Brain microvascular endothelial cell (primary cell): ENCODE results near the gene SLCO2A1.

ENCODE experiments used
- DNase-seq: peaks from one replicate; pipeline ENCODE4 v3.0.0-alpha.2; 2020
- H3K27ac ChIP-seq: fragments of 250-450 bp; sonication (Bioruptor Pico); 2 replicates; pipeline ENCODE4 v1.5.1; 2020; ENCODE audit warnings: mild to moderate bottlenecking, moderate library complexity
- H3K27me3 ChIP-seq: fragments of 250-450 bp; sonication (Bioruptor Pico); replicated peaks from 2 replicates; pipeline ENCODE4 v1.5.1; 2020; ENCODE audit warnings: mild to moderate bottlenecking
- H3K36me3 ChIP-seq: fragments of 250-450 bp; sonication (Bioruptor Pico); replicated peaks from 2 replicates; pipeline ENCODE4 v1.5.1; 2020; ENCODE audit warnings: mild to moderate bottlenecking
- H3K4me3 ChIP-seq: 2 replicates; pipeline ENCODE4 v1.5.1; 2011; ENCODE audit warnings: low read depth, mild to moderate bottlenecking, control low read depth, low read length, moderate library complexity
- in situ Hi-C: cut with HindIII; loops from 2 replicates; pipeline ENCODE4 v1.10.0; 2017; ENCODE audit warnings: low sequenced_read_pairs, low pct_ligation_motif_present
- TF ChIP-seq, protein P1 (sequence below): IDR thresholded peaks from 2 replicates; pipeline ENCODE4 v1.5.1; 2011; ENCODE audit warnings: low read depth, mild to moderate bottlenecking, moderate library complexity, low read length, control low read depth, inconsistent platforms; ENCODE audit errors: missing control alignments

SLCO2A1 gene

DNA sequence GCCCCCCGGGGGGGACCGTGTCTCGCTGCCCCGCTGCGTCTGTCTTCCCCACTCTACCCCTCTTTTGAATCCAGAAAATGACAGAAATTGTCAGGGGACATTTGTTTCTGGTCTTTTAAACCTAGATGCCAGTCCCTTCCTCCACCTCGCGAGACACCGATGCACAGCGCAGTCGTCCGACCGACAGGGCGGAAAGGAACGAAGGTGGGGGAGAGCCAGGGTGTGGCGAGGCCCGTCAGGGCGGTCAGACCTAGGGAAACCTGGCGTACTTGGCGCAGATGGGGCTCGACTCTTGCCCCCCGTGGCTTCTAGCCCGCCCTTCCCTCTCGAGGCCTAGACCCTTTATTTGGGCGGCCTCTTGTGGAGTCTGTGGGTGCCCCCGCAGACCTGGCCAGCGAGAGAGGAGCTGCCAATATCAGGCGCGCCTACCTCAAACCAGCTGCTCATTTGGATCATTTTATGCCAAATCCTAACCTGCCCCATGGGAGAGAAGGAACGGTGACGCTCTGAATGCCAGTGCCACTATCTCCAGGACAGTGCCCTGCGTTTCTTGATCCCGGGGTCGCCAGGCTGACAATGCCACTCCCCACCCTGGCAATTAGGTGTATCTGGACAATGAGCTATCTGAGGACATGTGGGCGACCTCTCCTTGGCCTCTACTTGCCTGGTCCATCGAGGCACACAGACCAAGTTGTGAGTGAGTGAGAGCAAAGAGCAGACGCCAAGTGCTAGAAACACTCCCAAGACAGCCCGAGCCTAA lies 133.5 kb downstream of the SLCO2A1 start:
- DNase-seq, result no peak
- no peak overlapping the region for H3K27ac ChIP-seq
- in situ Hi-C loops, result no loop called here
- peak overlapping the region; percentile 63 for H3K4me3 ChIP-seq
- H3K27me3 ChIP-seq, result peaks cover 19% of the 10 kb centered on the region
- TF ChIP-seq, protein P1, sequence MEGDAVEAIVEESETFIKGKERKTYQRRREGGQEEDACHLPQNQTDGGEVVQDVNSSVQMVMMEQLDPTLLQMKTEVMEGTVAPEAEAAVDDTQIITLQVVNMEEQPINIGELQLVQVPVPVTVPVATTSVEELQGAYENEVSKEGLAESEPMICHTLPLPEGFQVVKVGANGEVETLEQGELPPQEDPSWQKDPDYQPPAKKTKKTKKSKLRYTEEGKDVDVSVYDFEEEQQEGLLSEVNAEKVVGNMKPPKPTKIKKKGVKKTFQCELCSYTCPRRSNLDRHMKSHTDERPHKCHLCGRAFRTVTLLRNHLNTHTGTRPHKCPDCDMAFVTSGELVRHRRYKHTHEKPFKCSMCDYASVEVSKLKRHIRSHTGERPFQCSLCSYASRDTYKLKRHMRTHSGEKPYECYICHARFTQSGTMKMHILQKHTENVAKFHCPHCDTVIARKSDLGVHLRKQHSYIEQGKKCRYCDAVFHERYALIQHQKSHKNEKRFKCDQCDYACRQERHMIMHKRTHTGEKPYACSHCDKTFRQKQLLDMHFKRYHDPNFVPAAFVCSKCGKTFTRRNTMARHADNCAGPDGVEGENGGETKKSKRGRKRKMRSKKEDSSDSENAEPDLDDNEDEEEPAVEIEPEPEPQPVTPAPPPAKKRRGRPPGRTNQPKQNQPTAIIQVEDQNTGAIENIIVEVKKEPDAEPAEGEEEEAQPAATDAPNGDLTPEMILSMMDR, result no peak
- H3K36me3 ChIP-seq, result no peaks in the 10 kb centered on the region

DNA sequence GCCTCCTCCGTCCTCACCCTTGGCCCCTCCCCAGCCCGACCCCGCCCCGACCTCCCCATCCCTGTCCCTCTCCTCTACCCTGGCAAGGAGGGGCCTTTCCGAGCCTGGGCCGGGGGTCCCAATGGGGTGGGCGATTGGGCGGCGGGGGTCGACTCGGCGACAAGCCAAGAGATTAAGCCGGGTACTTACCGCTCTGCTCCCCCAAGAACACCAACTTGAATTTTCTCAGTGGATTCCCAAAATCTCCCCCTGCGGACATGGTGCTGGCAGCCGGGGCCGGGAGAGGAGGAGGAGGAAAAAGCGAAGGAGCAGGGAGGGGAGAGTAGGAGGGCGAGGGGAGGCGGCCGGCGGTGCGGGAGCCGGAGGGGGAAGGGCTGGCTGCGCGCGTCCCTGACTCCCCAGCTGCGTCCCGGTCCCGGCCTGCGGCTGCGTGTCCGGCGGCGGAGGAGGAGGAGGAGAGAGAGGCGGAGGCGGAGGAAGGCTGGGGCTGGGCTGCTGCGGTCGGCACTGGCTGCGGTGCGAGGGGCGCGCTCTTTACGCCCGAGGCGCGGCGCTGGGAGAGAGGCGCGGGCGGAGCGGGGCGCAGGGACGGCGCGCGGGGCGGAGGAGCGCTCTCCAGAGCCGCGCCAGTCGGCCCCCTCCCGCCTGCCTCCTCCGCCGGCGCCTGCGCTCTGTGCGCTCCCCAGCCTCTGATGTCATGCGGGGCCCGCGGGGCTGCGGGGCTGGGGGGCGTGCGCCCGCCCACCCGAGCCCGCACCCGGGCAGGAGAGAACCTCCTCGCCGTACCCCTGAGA lies 134.3 kb downstream of the SLCO2A1 start, which contains the start of gene RAB6B:
TSS of gene RAB6B (minus strand) at position 675 of the 794 bp plus-strand sequence. CDS start at position 259, 416 bp downstream.
- no peaks in the 10 kb centered on the region for H3K36me3 ChIP-seq
- H3K27me3 ChIP-seq, result peaks cover 19% of the 10 kb centered on the region
- peak within 1 kb of the TSS; percentile 63 for H3K4me3 ChIP-seq
- DNase-seq, result peak; percentile 6
- in situ Hi-C loops, result no loop called here
- H3K27ac ChIP-seq, result no peak within 1 kb of the TSS
- TF ChIP-seq, protein P1, result no peak

DNA sequence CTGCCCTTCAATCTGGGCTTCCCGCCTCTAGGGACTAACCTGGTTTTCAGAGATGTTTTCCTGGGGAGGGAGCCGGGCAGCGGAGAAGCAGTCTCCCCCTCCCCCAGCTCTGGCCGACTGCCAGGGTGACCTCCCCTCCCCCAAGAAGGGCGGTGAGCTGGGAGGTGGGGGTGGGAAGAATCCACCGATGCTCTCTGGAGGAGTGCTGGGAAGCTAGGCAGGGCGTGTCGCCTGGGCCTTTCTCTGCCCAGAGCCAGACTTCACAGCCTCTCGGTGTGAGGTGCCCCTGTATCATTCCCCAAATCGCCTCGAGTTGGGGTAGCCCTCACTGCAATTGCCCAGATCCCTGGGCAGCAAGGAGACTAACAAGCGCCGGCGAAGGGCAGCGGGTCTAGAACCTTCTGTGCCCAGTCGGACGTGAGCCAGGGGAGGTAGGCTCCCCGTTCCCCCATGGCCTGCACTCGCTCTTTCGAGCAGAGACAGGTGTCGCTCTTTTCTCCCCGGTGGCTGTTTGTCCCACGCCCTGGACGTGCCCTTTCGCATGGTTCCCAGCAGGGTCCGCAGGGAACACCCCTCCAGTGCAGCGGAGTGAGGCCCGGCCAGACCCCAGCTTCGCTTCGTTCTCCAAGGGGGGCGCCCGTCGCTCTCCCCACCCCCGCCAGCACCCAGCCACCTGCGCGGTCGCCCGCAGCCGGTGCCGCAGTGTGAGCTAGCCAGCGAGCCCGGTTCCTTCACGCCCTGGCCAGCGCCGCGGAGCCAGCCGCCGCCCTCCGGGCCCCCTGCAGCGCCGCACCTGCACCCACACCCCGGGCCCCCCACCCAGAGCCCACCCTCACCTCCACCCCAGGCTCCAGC lies 135.1 kb downstream of the SLCO2A1 start:
- peak overlapping the region; percentile 63 for H3K4me3 ChIP-seq
- in situ Hi-C loops, result no loop called here
- H3K27ac ChIP-seq, result no peak overlapping the region

DNA sequence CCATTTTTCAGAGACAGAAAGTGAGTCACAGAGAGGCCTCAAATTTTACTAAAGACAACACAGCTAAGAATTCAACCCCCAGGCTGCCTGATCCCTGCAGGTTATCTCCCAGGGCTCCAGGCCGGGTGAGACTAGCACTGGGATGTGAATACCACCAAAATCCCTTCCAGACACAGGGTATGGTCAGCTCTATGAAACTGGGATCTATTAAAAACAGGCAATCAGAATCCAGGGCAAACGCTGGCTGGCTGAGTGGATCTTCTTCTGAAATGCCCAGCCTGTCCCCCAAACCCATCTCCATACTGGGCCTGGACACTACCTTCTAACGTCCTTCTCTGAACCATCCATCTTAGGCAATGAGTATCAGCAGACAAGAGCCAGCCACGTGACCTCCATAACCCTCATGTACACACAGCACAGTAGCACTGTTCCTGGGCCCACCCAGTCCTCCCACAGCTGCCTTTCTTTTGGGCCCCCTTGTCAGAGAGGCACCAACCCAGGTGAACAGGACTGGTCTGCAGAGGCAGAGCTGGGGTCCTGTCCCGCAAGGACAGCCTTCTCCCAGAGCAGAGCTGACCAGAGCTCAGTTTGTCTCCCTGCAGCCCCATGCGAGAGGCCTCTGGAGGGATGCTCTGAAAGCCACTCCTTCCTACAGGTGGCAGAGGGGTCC lies 135.9 kb downstream of the SLCO2A1 start:
- Histone ChIP-seq H3K27ac (no peak overlapping the region), H3K4me3 (no peak overlapping the region), H3K27me3 (peaks cover 19% of the 10 kb centered on the region), H3K36me3 (no peaks in the 10 kb centered on the region)
- DNase-seq, result no peak
- TF ChIP-seq, protein P1, result no peak
- in situ Hi-C loops, result no loop called here

More for the DNA sequence above, 135.1 kb downstream of the SLCO2A1 start:
- TF ChIP-seq, protein P1, result no peak
- Histone ChIP-seq H3K36me3 (no peaks in the 10 kb centered on the region), H3K27me3 (peaks cover 19% of the 10 kb centered on the region)
- DNase-seq, result no peak

DNA sequence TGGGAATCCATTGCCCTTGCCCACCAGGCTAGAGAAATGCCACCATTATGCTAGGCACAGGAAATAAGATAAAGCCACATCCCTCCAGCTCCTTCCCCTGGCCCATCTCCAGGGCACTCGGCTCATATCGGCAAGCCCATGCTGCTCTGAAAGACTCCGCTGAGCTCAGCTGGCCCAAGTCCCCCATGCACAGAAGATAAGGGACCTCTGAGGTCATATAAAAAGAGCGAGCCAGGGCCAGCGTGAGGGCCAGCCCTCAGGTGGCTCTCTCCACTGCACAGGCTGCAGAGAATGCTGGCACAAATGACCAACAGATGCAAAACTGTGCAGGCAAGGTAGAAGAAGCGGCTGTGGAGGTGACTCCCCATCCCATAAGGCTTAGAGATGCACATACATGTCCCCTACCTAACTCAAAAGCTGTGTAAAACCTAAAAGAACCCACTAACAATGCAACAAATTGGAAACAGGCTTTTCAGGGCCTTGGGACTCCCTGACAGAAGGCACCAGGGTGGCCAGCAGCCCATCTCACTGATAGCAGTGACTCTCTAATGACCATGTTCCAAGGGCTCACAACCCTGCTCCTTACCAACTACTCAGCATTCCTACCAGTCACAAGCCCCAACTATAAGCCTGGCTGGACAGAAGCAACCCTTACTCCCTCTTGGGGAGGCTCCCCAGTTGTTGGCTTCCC lies 137.0 kb downstream of the SLCO2A1 start:
- TF ChIP-seq, protein P1, result no peak
- in situ Hi-C loops, result no loop called here
- DNase-seq, result no peak
- H3K27me3 ChIP-seq, result peaks cover 19% of the 10 kb centered on the region
- no peaks in the 10 kb centered on the region for H3K36me3 ChIP-seq
- no peak overlapping the region for H3K27ac ChIP-seq
- no peak overlapping the region for H3K4me3 ChIP-seq
